Left lung (tissue), 10 donors: ENCODE data around the gene EIF4E2. TPM values are rescaled to one million over a fixed set of nuclear protein-coding genes. Genes with fewer than 3 reads are reported as not detected.
A peak's percentile ranks its signal among the peaks of the same experiment; 100 is the strongest.

Experiments
- ATAC-seq: fragments of 200-7000 bp; cut with Tn5 transposase; one replicate; pipeline ENCODE4 v1.9.1; 2020; ENCODE audit warnings: moderate library complexity
- DNase-seq, 4 donors: peaks; one replicate each; pipeline ENCODE4 v3.0.0-alpha.2; 2013 to 2020
- H3K27ac ChIP-seq, 2 donors: fragments of 200-600 bp; sonication (generic) in 1 of 2; one replicate each; pipeline versions ENCODE4 v1.5.0 to v1.8.0; 2020 to 2021
- H3K27me3 ChIP-seq, 2 donors: fragments of 200-600 bp; sonication (generic) in 1 of 2; one replicate each; pipeline versions ENCODE4 v1.5.0 to v1.8.0; 2020 to 2021
- H3K36me3 ChIP-seq, 2 donors: fragments of 200-600 bp; sonication (generic) in 1 of 2; one replicate each; pipeline versions ENCODE4 v1.5.0 to v1.8.0; 2020 to 2021
- H3K4me1 ChIP-seq, 2 donors: fragments of 200-600 bp; one replicate each; pipeline ENCODE4 v1.8.0; 2021
- H3K4me3 ChIP-seq, 2 donors: fragments of 200-600 bp; sonication (generic) in 1 of 2; one replicate each; pipeline versions ENCODE4 v1.5.0 to v1.8.0; 2020 to 2021; ENCODE audit warnings: mild to moderate bottlenecking in 1 of 2
- H3K9me3 ChIP-seq, 2 donors: fragments of 200-600 bp; sonication (generic) in 1 of 2; one replicate each; pipeline versions ENCODE4 v1.5.0 to v1.8.0; 2020 to 2021
- CTCF ChIP-seq, 2 donors: fragments of 200-600 bp; sonication (generic) in 1 of 2; IDR thresholded peaks; one replicate each; pipeline versions ENCODE4 v1.5.0 to v1.8.0; 2021; ENCODE audit warnings: antibody characterized with exemption in 2 of 2
- intact Hi-C, 2 donors: fragments of 100-400 bp; cut with DNase I; formaldehyde crosslinking; loops; one replicate each; pipeline versions ENCODE4 v1.11.2 to v1.14.2; 2022
- polyA plus RNA-seq, 6 donors: library from polyadenylated mRNA; unstranded; fragments of 120-200 nt; gene quantifications; one replicate each; pipeline ENCODE4 v1.2.1, GENCODE V29; 2013; ENCODE audit not compliant: insufficient read length in 6 of 6
- total RNA-seq, 2 donors: library from RNA; stranded (reverse); fragmentation: NEBNext Ultra II Directional; extraction: Animal tissue kit (Norgen Biotek cat#: 25700); gene quantifications; one replicate each; pipeline ENCODE4 v1.2.1, GENCODE V29; 2021
- donor health status: DM: no; HTN: yes; CAD: no.
- donor health status: DM: no; HTN: no; CAD: no.

Gene EIF4E2
- total and polyA plus RNA-seq, 8 donors: 67.4 to 108 (median 96.4) TPM

GRCh38 chr2:232584238-232584637 is 33.7 kb downstream of the EIF4E2 start:
- no peak overlapping the region for H3K27ac ChIP-seq
- no peak overlapping the region for H3K4me3 ChIP-seq
- peaks cover 0 to 42% of the 10 kb centered on the region in 2 donors for H3K36me3 ChIP-seq
- intact Hi-C loops: no loop called here
- no peak for DNase-seq
- no peak for TF ChIP-seq CTCF (IDR thresholded peaks at IDR 0.05)
- H3K4me1 ChIP-seq: peaks cover 2 to 4% of the 10 kb centered on the region in 2 donors
- no peaks in the 10 kb centered on the region for H3K9me3 ChIP-seq
- H3K27me3 ChIP-seq: no peaks in the 10 kb centered on the region
- no peak for ATAC-seq

- intact Hi-C loops: no loop called here
- no peaks in the 10 kb centered on the region for H3K27me3 ChIP-seq
- H3K4me3 ChIP-seq: no peak overlapping the region
- no peak for DNase-seq
- H3K4me1 ChIP-seq: peaks cover 0 to 4% of the 10 kb centered on the region in 2 donors
- no peaks in the 10 kb centered on the region for H3K9me3 ChIP-seq
- TF ChIP-seq CTCF (IDR thresholded peaks at IDR 0.05): no peak
- H3K27ac ChIP-seq: no peak overlapping the region
- H3K36me3 ChIP-seq: peaks cover 0 to 19% of the 10 kb centered on the region in 2 donors
- ATAC-seq: no peak
Measured at GRCh38 chr2:232586943-232587505, 36.5 kb downstream of the EIF4E2 start.

GRCh38 chr2:232587512-232587911 is 37.0 kb downstream of the EIF4E2 start:
- peaks cover 0 to 14% of the 10 kb centered on the region in 2 donors for H3K36me3 ChIP-seq
- peaks cover 0 to 4% of the 10 kb centered on the region in 2 donors for H3K4me1 ChIP-seq
- intact Hi-C loops: no loop called here
- no peak for TF ChIP-seq CTCF (IDR thresholded peaks at IDR 0.05)
- H3K4me3 ChIP-seq: no peak overlapping the region
- H3K27ac ChIP-seq: no peak overlapping the region
- ATAC-seq (no peak), DNase-seq (no peak)
- no peaks in the 10 kb centered on the region for H3K27me3 ChIP-seq
- H3K9me3 ChIP-seq: no peaks in the 10 kb centered on the region

- peaks cover 0 to 4% of the 10 kb centered on the region in 2 donors for H3K4me1 ChIP-seq
- TF ChIP-seq CTCF (IDR thresholded peaks at IDR 0.05): no peak
- H3K4me3 ChIP-seq: no peak overlapping the region
- intact Hi-C loops: no loop called here
- no peak overlapping the region for H3K27ac ChIP-seq
- ATAC-seq (no peak), DNase-seq (no peak)
- no peaks in the 10 kb centered on the region for H3K9me3 ChIP-seq
- H3K27me3 ChIP-seq: no peaks in the 10 kb centered on the region
- H3K36me3 ChIP-seq: peaks cover 0 to 9% of the 10 kb centered on the region in 2 donors
Measured at GRCh38 chr2:232588031-232588430, 37.5 kb downstream of the EIF4E2 start.

- no peak for TF ChIP-seq CTCF (IDR thresholded peaks at IDR 0.05)
- Histone ChIP-seq H3K4me1 (peaks cover 0 to 4% of the 10 kb centered on the region in 2 donors), H3K27ac (no peak overlapping the region), H3K4me3 (no peak overlapping the region), H3K27me3 (no peaks in the 10 kb centered on the region), H3K9me3 (no peaks in the 10 kb centered on the region), H3K36me3 (peaks cover 0 to 6% of the 10 kb centered on the region in 2 donors)
- ATAC-seq: peak; percentile 72
- DNase-seq: peak in 1 of 4 donors; percentile 61
- intact Hi-C loops: no loop called here
Measured at GRCh38 chr2:232588680-232589585, 38.4 kb downstream of the EIF4E2 start.
